K562 (cell line): ENCODE results near the gene SULT1A1. TPM values are rescaled to one million over a fixed set of nuclear protein-coding genes. Genes with fewer than 3 reads are reported as not detected.
A peak's percentile ranks its signal among the peaks of the same experiment; 100 is the strongest.
"Not testable (repeated sequence)": the region's sequence is repeated elsewhere in the genome, so short reads cannot be mapped to it uniquely, and the experiment has no call there.

Experiments
- ATAC-seq: fragments of 200-7000 bp; cut with Tn5 transposase; 3 replicates; pipeline ENCODE4 v1.9.1; 2020; ENCODE audit warnings: moderate library complexity
- BruUV-seq: library from RNA; stranded (reverse); fragments of 400-500 nt; replicated peaks from 2 replicates; lab custom pipeline; 2021; lab: Mats Ljungman, UMichigan
- CTCF ChIA-PET: fragments of 300-600 bp; formaldehyde crosslinking; extraction: SDS; loops from one replicate; lab custom pipeline; 2021; ENCODE audit warnings: low intra/inter-chr PET ratio; lab: Yijun Ruan, JAX
- POLR2A ChIA-PET: fragments of 300-600, 350-650 bp; sonication (Branson Sonifier 250); formaldehyde crosslinking; extraction: SDS; loops from one replicate; lab custom pipeline; 2021; ENCODE audit warnings: antibody characterized with exemption, inconsistent platforms; lab: Yijun Ruan, JAX
- DNase-seq, 4 experiments: peaks; one replicate each; pipeline versions ENCODE4 v3.0.0 to v3.0.0-alpha.2; 2011 to 2018; ENCODE audit warnings: low spot score in 3 of 4, mixed read lengths in 3 of 4; ENCODE audit errors: extremely low read depth in 1 of 4
- FAIRE-seq: peaks from 2 replicates; lab custom pipeline; 2011; peaks lifted over from hg19 to GRCh38; lab: Jason Lieb, UNC
- H2AFZ ChIP-seq: 2 replicates; pipeline ENCODE4 v1.6.0; 2011; ENCODE audit warnings: low read depth, low read length, control low read depth, inconsistent platforms
- H3K27ac ChIP-seq: fragments of 200-600 bp; 3 replicates; pipeline ENCODE4 v1.8.0; 2011; ENCODE audit warnings: low read depth, mild to moderate bottlenecking, control low read depth, inconsistent platforms, low read length, moderate library complexity, mixed read lengths; ENCODE audit errors: extremely low read depth
- H3K27me3 ChIP-seq, 2 experiments: fragments of 300-600 bp in 1 of 2; 2 replicates in 1 of 2; 3 replicates in 1 of 2; pipeline versions ENCODE4 v1.6.0 to v1.8.0; 2011; ENCODE audit warnings: inconsistent platforms in 2 of 2, low read length in 2 of 2, mild to moderate bottlenecking in 1 of 2, mixed read lengths in 1 of 2, moderate library complexity in 1 of 2; ENCODE audit not compliant: control insufficient read depth in 2 of 2, insufficient read depth in 2 of 2
- H3K36me3 ChIP-seq: fragments of 300-600 bp; 3 replicates; pipeline ENCODE4 v1.8.0; 2011; ENCODE audit warnings: mild to moderate bottlenecking, low read length, inconsistent platforms; ENCODE audit not compliant: control insufficient read depth, insufficient read depth
- H3K4me1 ChIP-seq, 2 experiments: fragments of 200-600 bp in 1 of 2; replicated peaks in 1 of 2; 2 replicates in 1 of 2; 3 replicates in 1 of 2; pipeline versions ENCODE4 v1.5.1 to v1.8.0; 2011; ENCODE audit warnings: inconsistent platforms in 2 of 2, low read length in 2 of 2, mild to moderate bottlenecking in 1 of 2, mixed read lengths in 1 of 2, moderate library complexity in 1 of 2; ENCODE audit not compliant: control insufficient read depth in 2 of 2, insufficient read depth in 2 of 2
- H3K4me2 ChIP-seq: 2 replicates; pipeline ENCODE4 v1.6.1; 2011; ENCODE audit warnings: low read length, control low read depth, inconsistent platforms, mixed read lengths; ENCODE audit not compliant: insufficient read depth
- H3K4me3 ChIP-seq: fragments of 200-600 bp; sonication (generic), shearing (Covaris generic); 2 replicates; pipeline ENCODE4 v1.5.1; 2016; ENCODE audit warnings: control low read depth, inconsistent platforms
- H3K79me2 ChIP-seq: fragments of 200-600 bp; 3 replicates; pipeline ENCODE4 v1.8.0; 2011; ENCODE audit warnings: low read length, inconsistent platforms; ENCODE audit not compliant: control insufficient read depth, insufficient read depth
- H3K9ac ChIP-seq, 2 experiments: 2 replicates each; pipeline versions ENCODE4 v1.6.0 to v1.6.1; 2011; ENCODE audit warnings: low read depth in 2 of 2, low read length in 2 of 2, control low read depth in 1 of 2, inconsistent platforms in 1 of 2, mild to moderate bottlenecking in 1 of 2, mixed read lengths in 1 of 2; ENCODE audit not compliant: insufficient read depth in 1 of 2
- H3K9me1 ChIP-seq: one replicate; pipeline ENCODE4 v1.6.0; 2011; ENCODE audit warnings: inconsistent platforms, mild to moderate bottlenecking, low read length, moderate library complexity; ENCODE audit not compliant: control insufficient read depth, insufficient read depth
- H3K9me3 ChIP-seq: replicated peaks from 2 replicates; pipeline ENCODE4 v1.5.1; 2011; ENCODE audit warnings: low read depth, low read length, inconsistent platforms; ENCODE audit not compliant: control insufficient read depth, insufficient read depth
- H4K20me1 ChIP-seq: replicated peaks from 2 replicates; pipeline ENCODE4 v1.6.1; 2011; ENCODE audit warnings: low read length, inconsistent platforms, mixed read lengths; ENCODE audit not compliant: control insufficient read depth, insufficient read depth
- ILF3 ChIP-seq: fragments of 450-650 bp; IDR thresholded peaks from 2 replicates; pipeline ENCODE4 v1.6.1; 2018; ENCODE audit warnings: antibody characterized with exemption, mild to moderate bottlenecking, moderate library complexity, borderline replicate concordance
- MCM7 ChIP-seq, 2 experiments: fragments of 450-650 bp; IDR thresholded peaks; 2 replicates each; pipeline ENCODE4 v1.6.1; 2016 to 2018
- STAG1 ChIP-seq: sonication (generic); formaldehyde crosslinking; IDR thresholded peaks from 2 replicates; pipeline ENCODE4 v1.5.0; 2020; ENCODE audit warnings: missing genetic modification reagents, borderline replicate concordance
- ZNF121 ChIP-seq: sonication (generic); formaldehyde crosslinking; conservative IDR thresholded peaks from 2 replicates; pipeline ENCODE4 v1.8.0; 2022; ENCODE audit warnings: missing genetic modification reagents
- ZNF134 ChIP-seq: fragments of 250-450 bp; sonication (Bioruptor Pico); conservative IDR thresholded peaks from 2 replicates; pipeline ENCODE4 v1.4.0; 2020
- WGBS: fragments of 100-300 bp; shearing (Covaris generic); methylation state at CpG from one replicate; pipeline ENCODE4 v1.1.6; 2016; ENCODE audit warnings: low coverage, mixed read lengths; ENCODE audit not compliant: insufficient coverage; ENCODE audit errors: missing lambda C conversion rate; 5-methylcytosine and 5-hydroxymethylcytosine counted together
- in situ Hi-C: fragments of 300-500 bp; cut with MboI; formaldehyde crosslinking; loops from 4 replicates; pipeline ENCODE4 v1.15.0; 2018; ENCODE audit warnings: inconsistent platforms, mixed read lengths
- intact Hi-C: fragments of 100-400 bp; cut with micrococcal nuclease; formaldehyde crosslinking; loops from 2 replicates; pipeline ENCODE4 v1.14.2; 2022
- polyA plus RNA-seq, 8 experiments: library from polyadenylated mRNA; depleted of rRNA in 4 of 8; stranded (reverse) in 5 of 8; unstranded in 3 of 8; fragments of >200 nt; fragmentation: Nextera tagmentation in 2 of 8; fragmentation: Illumina TruSeq in 1 of 8; extraction: Ambion mirVana in 2 of 8; extraction: Trizol in 1 of 8; gene quantifications; 2 replicates each; pipeline versions ENCODE4 v1.2.1 to v1.2.3, GENCODE V29; 2011 to 2014; ENCODE audit warnings: inconsistent platforms in 1 of 8, missing spikeins in 1 of 8
- total RNA-seq, 7 experiments: library from RNA; depleted of rRNA in 6 of 7; stranded (reverse); fragments of >200 nt in 6 of 7; fragmentation: Illumina TruSeq in 2 of 7; extraction: Trizol in 2 of 7; gene quantifications; 2 replicates each; pipeline versions ENCODE4 v1.2.1 to v1.2.3, GENCODE V29; 2011 to 2021; ENCODE audit warnings: low replicate concordance in 1 of 7
- TF ChIP-seq, protein P1 (sequence below): conservative IDR thresholded peaks from 2 replicates; pipeline ENCODE4 v1.6.1; 2011; ENCODE audit warnings: low read depth, mild to moderate bottlenecking, low read length; ENCODE audit not compliant: control insufficient read depth
- TF ChIP-seq, protein P2 (sequence below), 2 experiments: fragments of 450-650 bp; IDR thresholded peaks; 2 replicates each; pipeline ENCODE4 v1.6.1; 2016
- TF ChIP-seq, protein P3 (sequence below): sonication (generic); formaldehyde crosslinking; IDR thresholded peaks from 2 replicates; pipeline ENCODE4 v1.8.1; 2023; ENCODE audit warnings: mild to moderate bottlenecking, missing genetic modification reagents

SULT1A1 gene
- total and polyA plus RNA-seq, 9 of the 15 experiments (the other 6 are each of a cell fraction or from before 2014, with no cell fraction given), result 3.4 to 30.1 (median 16.6) TPM

DNA sequence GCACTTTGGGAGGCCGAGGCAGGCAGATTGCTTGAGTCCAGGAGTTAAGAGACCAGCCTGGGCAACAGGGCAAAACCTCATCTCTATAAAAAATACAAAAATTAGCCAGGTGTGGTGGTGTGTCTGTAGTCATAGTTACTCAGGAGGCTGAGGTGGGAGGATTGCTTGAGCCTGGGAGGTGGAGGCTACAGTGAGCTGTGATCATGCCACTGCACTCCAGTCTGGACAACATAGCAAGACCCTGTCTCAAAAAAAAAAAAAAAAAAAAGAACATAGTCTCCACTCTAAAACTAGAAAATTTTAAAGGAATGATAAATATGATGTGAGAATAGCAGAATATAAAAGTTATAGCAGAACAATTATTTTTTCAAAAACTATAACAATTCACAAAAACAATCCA is 10.5 kb upstream of the SULT1A1 start:
- H3K4me2 ChIP-seq, result not testable (repeated sequence)

DNA sequence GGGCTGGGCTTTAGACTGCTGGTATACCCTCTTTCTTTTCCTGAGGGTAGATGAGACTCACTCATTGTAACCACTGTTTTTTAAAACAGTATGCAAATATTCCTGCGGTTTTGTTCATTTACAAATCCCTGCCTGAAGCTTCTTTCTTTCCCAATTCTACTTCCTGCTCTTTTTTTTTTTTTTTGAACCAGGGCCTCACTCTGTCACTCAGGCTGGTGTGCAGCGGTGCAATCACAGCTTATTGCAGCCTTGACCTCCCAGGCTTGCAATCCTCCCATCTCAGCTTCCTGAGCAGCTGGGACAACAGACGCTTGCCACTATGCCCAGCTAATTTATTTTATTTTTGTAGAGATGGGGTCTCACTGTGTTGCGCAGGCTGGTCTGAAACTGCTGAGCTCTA is 8.0 kb upstream of the SULT1A1 start:
- no TSS peak for BruUV-seq
- no peaks in the 10 kb centered on the region for H3K79me2 ChIP-seq
- 24% methylated on average over 4 of the region's 4 CpGs for WGBS
- ChIA-PET POLR2A (no interaction called here), CTCF (no interaction called here)
- H3K9me1 ChIP-seq, result no peaks in the 10 kb centered on the region
- TF ChIP-seq, protein P1, sequence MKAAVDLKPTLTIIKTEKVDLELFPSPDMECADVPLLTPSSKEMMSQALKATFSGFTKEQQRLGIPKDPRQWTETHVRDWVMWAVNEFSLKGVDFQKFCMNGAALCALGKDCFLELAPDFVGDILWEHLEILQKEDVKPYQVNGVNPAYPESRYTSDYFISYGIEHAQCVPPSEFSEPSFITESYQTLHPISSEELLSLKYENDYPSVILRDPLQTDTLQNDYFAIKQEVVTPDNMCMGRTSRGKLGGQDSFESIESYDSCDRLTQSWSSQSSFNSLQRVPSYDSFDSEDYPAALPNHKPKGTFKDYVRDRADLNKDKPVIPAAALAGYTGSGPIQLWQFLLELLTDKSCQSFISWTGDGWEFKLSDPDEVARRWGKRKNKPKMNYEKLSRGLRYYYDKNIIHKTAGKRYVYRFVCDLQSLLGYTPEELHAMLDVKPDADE, result no peak
- no peak for TF ChIP-seq MCM7 (IDR thresholded peaks at IDR 0.05)
- TF ChIP-seq, protein P2, sequence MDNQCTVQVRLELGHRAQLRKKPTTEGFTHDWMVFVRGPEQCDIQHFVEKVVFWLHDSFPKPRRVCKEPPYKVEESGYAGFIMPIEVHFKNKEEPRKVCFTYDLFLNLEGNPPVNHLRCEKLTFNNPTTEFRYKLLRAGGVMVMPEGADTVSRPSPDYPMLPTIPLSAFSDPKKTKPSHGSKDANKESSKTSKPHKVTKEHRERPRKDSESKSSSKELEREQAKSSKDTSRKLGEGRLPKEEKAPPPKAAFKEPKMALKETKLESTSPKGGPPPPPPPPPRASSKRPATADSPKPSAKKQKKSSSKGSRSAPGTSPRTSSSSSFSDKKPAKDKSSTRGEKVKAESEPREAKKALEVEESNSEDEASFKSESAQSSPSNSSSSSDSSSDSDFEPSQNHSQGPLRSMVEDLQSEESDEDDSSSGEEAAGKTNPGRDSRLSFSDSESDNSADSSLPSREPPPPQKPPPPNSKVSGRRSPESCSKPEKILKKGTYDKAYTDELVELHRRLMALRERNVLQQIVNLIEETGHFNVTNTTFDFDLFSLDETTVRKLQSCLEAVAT (IDR thresholded peaks at IDR 0.05), result no peak
- no peak for TF ChIP-seq STAG1 (CRISPR knock-in tag)
- no peak for TF ChIP-seq ILF3
- TF ChIP-seq, protein P3, sequence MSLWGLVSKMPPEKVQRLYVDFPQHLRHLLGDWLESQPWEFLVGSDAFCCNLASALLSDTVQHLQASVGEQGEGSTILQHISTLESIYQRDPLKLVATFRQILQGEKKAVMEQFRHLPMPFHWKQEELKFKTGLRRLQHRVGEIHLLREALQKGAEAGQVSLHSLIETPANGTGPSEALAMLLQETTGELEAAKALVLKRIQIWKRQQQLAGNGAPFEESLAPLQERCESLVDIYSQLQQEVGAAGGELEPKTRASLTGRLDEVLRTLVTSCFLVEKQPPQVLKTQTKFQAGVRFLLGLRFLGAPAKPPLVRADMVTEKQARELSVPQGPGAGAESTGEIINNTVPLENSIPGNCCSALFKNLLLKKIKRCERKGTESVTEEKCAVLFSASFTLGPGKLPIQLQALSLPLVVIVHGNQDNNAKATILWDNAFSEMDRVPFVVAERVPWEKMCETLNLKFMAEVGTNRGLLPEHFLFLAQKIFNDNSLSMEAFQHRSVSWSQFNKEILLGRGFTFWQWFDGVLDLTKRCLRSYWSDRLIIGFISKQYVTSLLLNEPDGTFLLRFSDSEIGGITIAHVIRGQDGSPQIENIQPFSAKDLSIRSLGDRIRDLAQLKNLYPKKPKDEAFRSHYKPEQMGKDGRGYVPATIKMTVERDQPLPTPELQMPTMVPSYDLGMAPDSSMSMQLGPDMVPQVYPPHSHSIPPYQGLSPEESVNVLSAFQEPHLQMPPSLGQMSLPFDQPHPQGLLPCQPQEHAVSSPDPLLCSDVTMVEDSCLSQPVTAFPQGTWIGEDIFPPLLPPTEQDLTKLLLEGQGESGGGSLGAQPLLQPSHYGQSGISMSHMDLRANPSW (CRISPR knock-in tag), result no peak
- TF ChIP-seq ZNF134, result no peak
- intact Hi-C loops, result no loop called here
- H3K9me3 ChIP-seq, result no peaks in the 10 kb centered on the region
- no peak overlapping the region for H3K4me2 ChIP-seq
- ATAC-seq (no peak), FAIRE-seq (no peak), DNase-seq (no peak)
- no peaks in the 10 kb centered on the region for H4K20me1 ChIP-seq
- no peak overlapping the region for H3K27ac ChIP-seq
- H3K4me3 ChIP-seq, result no peak overlapping the region
- H2AFZ ChIP-seq, result no peak overlapping the region
- in situ Hi-C loops, result loop anchor here (25.0 kb wide), 4 partner anchors 94 to 1594 kb away; partner anchors contain the start of genes EIF3C and EIF3CL
- H3K27me3 ChIP-seq, result no peaks in the 10 kb centered on the region; a peak in 2 of 5 replicates
- no peaks in the 10 kb centered on the region for H3K36me3 ChIP-seq
- no peaks in the 10 kb centered on the region for H3K4me1 ChIP-seq
- no peak overlapping the region for H3K9ac ChIP-seq

More for the DNA sequence above, 10.5 kb upstream of the SULT1A1 start:
- TF ChIP-seq ZNF121 (CRISPR knock-in tag), result peak; percentile 32
- intact Hi-C loops, CTCF ChIA-PET, H3K4me1 ChIP-seq, H3K9me1 ChIP-seq, H2AFZ ChIP-seq, BruUV-seq, DNase-seq, H3K4me3 ChIP-seq, H3K36me3 ChIP-seq, H3K79me2 ChIP-seq, H4K20me1 ChIP-seq, H3K9me3 ChIP-seq, H3K27me3 ChIP-seq, POLR2A ChIA-PET, ATAC-seq, H3K27ac ChIP-seq, H3K9ac ChIP-seq, FAIRE-seq: not testable (repeated sequence)
- WGBS, result 0% methylated on average over 1 of the region's 1 CpG
- in situ Hi-C loops, result loop anchor here (25.0 kb wide), 4 partner anchors 92 to 1592 kb away; partner anchors contain the start of genes EIF3C and EIF3CL
